ENCODE measurements around the gene CACNA2D1. TPM values are rescaled to one million over a fixed set of nuclear protein-coding genes. Genes with fewer than 3 reads are reported as not detected.

Gene CACNA2D1
- total RNA-seq, 4 donors from 2014 or later, result 17.7 to 22.0 (median 18.4) TPM

GRCh38 chr7:82122275-82122674 lies 321.3 kb downstream of the CACNA2D1 start:
- no peak for DNase-seq (ENCODE audit: low spot score in 2 of 2)
- no peaks in the 10 kb centered on the region for H3K27me3 ChIP-seq
- H3K4me1 ChIP-seq, result no peaks in the 10 kb centered on the region
- no peak overlapping the region for H3K27ac ChIP-seq
- peaks cover 0 to 9% (median 0%) of the 10 kb centered on the region in 3 donors for H3K36me3 ChIP-seq
- TF ChIP-seq EP300 (IDR thresholded peaks at IDR 0.05) (no peak), CTCF (IDR thresholded peaks at IDR 0.05) (no peak), POLR2A (IDR thresholded peaks at IDR 0.05) (no peak)
- 89 to 91% methylated on average over 2 of the region's 2 CpGs for WGBS, 2 donors
- H3K9me3 ChIP-seq, result peaks cover 0 to 7% (median 2%) of the 10 kb centered on the region in 4 donors
- no peak overlapping the region for H3K4me3 ChIP-seq

DNA sequence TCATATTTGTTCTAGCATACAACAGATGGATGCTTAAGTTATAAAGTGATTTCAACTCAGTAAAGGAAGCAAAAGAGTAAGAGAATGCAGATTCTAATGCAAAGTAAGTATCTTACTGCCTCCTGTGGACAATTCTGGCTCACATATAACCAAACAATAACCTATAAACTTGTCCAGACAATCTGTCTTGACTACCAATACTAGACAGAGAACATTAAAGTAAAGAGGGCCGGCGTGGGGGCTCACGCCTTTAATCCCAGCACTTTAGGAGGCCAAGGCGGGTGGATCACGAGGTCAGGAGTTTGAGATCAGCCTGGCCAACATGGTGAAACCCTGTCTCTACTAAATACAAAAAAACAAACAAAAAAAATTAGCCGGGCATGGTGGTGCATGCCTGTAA lies 329.3 kb downstream of the CACNA2D1 start:
- Histone ChIP-seq H3K27me3 (no peaks in the 10 kb centered on the region), H3K4me1 (no peaks in the 10 kb centered on the region), H3K9me3 (no peaks in the 10 kb centered on the region), H3K36me3 (peaks cover 0 to 9% (median 0%) of the 10 kb centered on the region in 3 donors), H3K4me3 (no peak overlapping the region), H3K27ac (no peak overlapping the region)
- no peak for DNase-seq (ENCODE audit: low spot score in 2 of 2)
- no peak for TF ChIP-seq CTCF (IDR thresholded peaks at IDR 0.05)
- TF ChIP-seq EP300 (IDR thresholded peaks at IDR 0.05), result no peak
- no peak for TF ChIP-seq POLR2A (IDR thresholded peaks at IDR 0.05)
- WGBS, 2 donors, result 90 to 92% methylated on average over 6 of the region's 6 CpGs

DNA sequence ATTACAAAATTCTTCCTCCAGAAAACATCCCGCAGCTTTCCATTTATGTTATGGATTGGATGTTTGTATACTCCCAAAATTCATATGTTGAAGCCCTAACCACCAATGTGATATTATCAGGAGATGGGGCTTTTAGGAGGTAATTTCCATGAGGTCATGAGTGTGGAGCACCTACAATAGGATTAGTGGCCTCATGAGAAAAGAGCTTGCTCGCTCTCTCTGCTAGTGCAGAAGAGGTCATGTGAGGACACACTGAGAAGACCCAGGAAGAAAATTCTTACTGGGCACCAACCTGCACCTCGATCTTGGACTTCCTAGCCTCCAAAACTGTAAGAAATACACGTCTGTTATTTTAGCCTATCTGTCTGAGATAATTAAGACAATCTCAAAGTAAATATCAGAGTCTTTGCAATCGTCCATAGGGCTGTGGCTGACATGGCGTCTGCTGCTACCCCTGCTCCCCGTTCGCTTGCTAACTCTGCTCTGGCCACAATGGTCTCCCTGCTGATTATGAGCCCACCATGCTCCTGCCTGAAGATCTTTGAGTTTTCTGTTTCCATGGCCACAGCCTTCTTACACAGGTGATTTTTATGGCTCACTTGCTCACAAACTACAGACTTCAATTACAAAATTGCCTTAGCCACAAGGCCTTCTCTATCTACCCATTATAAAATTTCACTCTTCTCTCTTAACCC lies 333.3 kb downstream of the CACNA2D1 start:
- H3K4me1 ChIP-seq, result no peaks in the 10 kb centered on the region
- no peaks in the 10 kb centered on the region for H3K9me3 ChIP-seq
- no peak for DNase-seq (ENCODE audit: low spot score in 2 of 2)
- H3K36me3 ChIP-seq, result no peaks in the 10 kb centered on the region
- TF ChIP-seq EP300 (IDR thresholded peaks at IDR 0.05) (no peak), POLR2A (IDR thresholded peaks at IDR 0.05) (no peak), CTCF (IDR thresholded peaks at IDR 0.05) (no peak)
- 89 to 92% methylated on average over 7 of the region's 8 CpGs for WGBS, 2 donors
- no peak overlapping the region for H3K4me3 ChIP-seq
- H3K27me3 ChIP-seq, result no peaks in the 10 kb centered on the region
- H3K27ac ChIP-seq, result no peak overlapping the region

GRCh38 chr7:82109288-82109687 lies 334.3 kb downstream of the CACNA2D1 start:
- H3K9me3 ChIP-seq, result no peaks in the 10 kb centered on the region
- 74 to 81% methylated on average over 1 of the region's 1 CpG for WGBS, 2 donors

More at GRCh38 chr7:82109288-82109687, 334.3 kb downstream of the CACNA2D1 start:
- Histone ChIP-seq H3K27ac (no peak overlapping the region), H3K4me3 (no peak overlapping the region), H3K4me1 (no peaks in the 10 kb centered on the region), H3K36me3 (no peaks in the 10 kb centered on the region), H3K27me3 (no peaks in the 10 kb centered on the region)
- no peak for TF ChIP-seq CTCF (IDR thresholded peaks at IDR 0.05)
- TF ChIP-seq EP300 (IDR thresholded peaks at IDR 0.05), result no peak
- TF ChIP-seq POLR2A (IDR thresholded peaks at IDR 0.05), result no peak
- DNase-seq (ENCODE audit: low spot score in 2 of 2), result no peak
